ENCODE measurements around the gene ANK3.

GRCh38 chr10:60394446-60394845 is 4.8 kb upstream of the ANK3 start:
- TF ChIP-seq, protein P1, sequence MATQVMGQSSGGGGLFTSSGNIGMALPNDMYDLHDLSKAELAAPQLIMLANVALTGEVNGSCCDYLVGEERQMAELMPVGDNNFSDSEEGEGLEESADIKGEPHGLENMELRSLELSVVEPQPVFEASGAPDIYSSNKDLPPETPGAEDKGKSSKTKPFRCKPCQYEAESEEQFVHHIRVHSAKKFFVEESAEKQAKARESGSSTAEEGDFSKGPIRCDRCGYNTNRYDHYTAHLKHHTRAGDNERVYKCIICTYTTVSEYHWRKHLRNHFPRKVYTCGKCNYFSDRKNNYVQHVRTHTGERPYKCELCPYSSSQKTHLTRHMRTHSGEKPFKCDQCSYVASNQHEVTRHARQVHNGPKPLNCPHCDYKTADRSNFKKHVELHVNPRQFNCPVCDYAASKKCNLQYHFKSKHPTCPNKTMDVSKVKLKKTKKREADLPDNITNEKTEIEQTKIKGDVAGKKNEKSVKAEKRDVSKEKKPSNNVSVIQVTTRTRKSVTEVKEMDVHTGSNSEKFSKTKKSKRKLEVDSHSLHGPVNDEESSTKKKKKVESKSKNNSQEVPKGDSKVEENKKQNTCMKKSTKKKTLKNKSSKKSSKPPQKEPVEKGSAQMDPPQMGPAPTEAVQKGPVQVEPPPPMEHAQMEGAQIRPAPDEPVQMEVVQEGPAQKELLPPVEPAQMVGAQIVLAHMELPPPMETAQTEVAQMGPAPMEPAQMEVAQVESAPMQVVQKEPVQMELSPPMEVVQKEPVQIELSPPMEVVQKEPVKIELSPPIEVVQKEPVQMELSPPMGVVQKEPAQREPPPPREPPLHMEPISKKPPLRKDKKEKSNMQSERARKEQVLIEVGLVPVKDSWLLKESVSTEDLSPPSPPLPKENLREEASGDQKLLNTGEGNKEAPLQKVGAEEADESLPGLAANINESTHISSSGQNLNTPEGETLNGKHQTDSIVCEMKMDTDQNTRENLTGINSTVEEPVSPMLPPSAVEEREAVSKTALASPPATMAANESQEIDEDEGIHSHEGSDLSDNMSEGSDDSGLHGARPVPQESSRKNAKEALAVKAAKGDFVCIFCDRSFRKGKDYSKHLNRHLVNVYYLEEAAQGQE (IDR thresholded peaks at IDR 0.05; ENCODE audit: low read depth), result no peak
- TF ChIP-seq POLR2AphosphoS5 (IDR thresholded peaks at IDR 0.05; ENCODE audit: low read depth, low read length), result no peak
- TF ChIP-seq EZH2phosphoT487 (IDR thresholded peaks at IDR 0.05; ENCODE audit: borderline replicate concordance), result no peak
- no peak for TF ChIP-seq EZH2 (IDR thresholded peaks at IDR 0.05)
- TF ChIP-seq CTCF (IDR thresholded peaks at IDR 0.05 in 2 of 3, conservative IDR thresholded peaks at IDR 0.05 in 1 of 3; ENCODE audit: borderline replicate concordance in 1 of 3, insufficient read depth in 1 of 3, low read depth in 2 of 3, low read length in 2 of 3), result no peak
- no peak for TF ChIP-seq POLR2A (IDR thresholded peaks at IDR 0.05; ENCODE audit: borderline replicate concordance, extremely low read depth, insufficient read depth, insufficient read length)
- no peak for TF ChIP-seq ZNF274 (IDR thresholded peaks at IDR 0.05; ENCODE audit: low read depth, low read length)
- no peak for TF ChIP-seq RAD21 (IDR thresholded peaks at IDR 0.05; ENCODE audit: low read depth)
- no peak for TF ChIP-seq TCF7L2 (IDR thresholded peaks at IDR 0.05; ENCODE audit: borderline replicate concordance, extremely low read depth, insufficient read depth, insufficient read length)
